ENCODE measurements around the gene PRF1. TPM values are rescaled to one million over a fixed set of nuclear protein-coding genes. Genes with fewer than 3 reads are reported as not detected.

The PRF1 gene
- total and polyA plus RNA-seq, 7 donors: 0.33 to 3.4 (median 1.6) TPM

DNA sequence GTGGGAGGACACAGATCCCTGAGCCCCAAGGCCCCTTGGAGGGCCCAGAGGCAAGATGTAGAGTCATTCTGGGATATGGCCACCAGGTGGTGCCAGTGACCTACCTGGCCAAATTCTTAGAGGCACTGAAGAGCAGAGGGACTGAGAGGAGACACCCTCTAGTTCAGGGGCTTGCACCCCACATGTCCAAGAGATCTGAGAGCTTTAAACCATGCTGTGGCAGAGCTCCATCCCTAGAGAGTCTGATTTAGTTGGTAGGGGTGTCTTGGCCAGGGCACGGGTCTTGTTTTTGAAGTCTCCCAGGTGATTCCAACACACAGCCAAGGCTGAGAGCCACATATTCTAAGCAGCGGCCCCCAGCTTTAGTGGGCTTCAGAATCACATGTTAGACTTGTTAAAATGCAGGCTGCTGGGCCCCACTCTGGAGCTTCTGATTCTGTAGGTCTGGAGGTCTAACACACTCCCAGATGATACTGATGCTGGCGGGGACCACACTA, 52.5 kb downstream of the PRF1 start:
- H3K27ac ChIP-seq: no peak overlapping the region
- WGBS, 3 donors: 67 to 76% (median 72%) methylated on average over 3 of the region's 3 CpGs
- intact Hi-C loops (cut with DNase I): loop anchor here (1.0 to 10.0 kb wide), 4 partner anchors 209 to 335 kb away; partner anchors contain the start of gene PCBD1 (in 1 of the 2)
- peak; percentile 94 for TF ChIP-seq CTCF (IDR thresholded peaks at IDR 0.05)
- ATAC-seq (peak; percentile 80 to 93 (median 82)), DNase-seq (peak; percentile 55 to 72)
- H3K9me3 ChIP-seq: no peaks in the 10 kb centered on the region
- H3K4me3 ChIP-seq: no peak overlapping the region
- no peaks in the 10 kb centered on the region for H3K4me1 ChIP-seq
- peaks cover 0 to 22% of the 10 kb centered on the region in 2 donors for H3K36me3 ChIP-seq (ENCODE audit: insufficient read depth in 1 of 2, low read depth in 1 of 2)
- H3K27me3 ChIP-seq (ENCODE audit: insufficient read depth in 3 of 3, low read length in 2 of 3): no peaks in the 10 kb centered on the region

GRCh38 chr10:70549351-70549961, 53.1 kb downstream of the PRF1 start:
- whole genome bisulfite sequencing, 3 donors: 83 to 90% (median 85%) methylated on average over 12 of the region's 12 CpGs
- intact Hi-C loops (cut with DNase I): loop anchor here in 1 of 2 donors (2.0 kb wide), 1 partner anchor 333 kb away; no protein-coding TSS in a partner anchor
- Histone ChIP-seq H3K9me3 (no peaks in the 10 kb centered on the region), H3K4me3 (no peak overlapping the region), H3K36me3 (ENCODE audit: insufficient read depth in 1 of 2, low read depth in 1 of 2) (peaks cover 0 to 22% of the 10 kb centered on the region in 2 donors), H3K4me1 (no peaks in the 10 kb centered on the region), H3K27me3 (ENCODE audit: insufficient read depth in 3 of 3, low read length in 2 of 3) (no peaks in the 10 kb centered on the region), H3K27ac (no peak overlapping the region)
- DNase-seq (no peak), ATAC-seq (peak; percentile 16 to 39 (median 22))
- no peak for TF ChIP-seq CTCF (IDR thresholded peaks at IDR 0.05)

Other genes starting within 250 kb of the PRF1 start
- 100 to 1,000 TPM in 3 of 4 donors, 10 to 100 TPM in 1; 66.1 to 143 (median 140) TPM for gene LRRC20, start 220.1 kb downstream of the PRF1 start, total RNA-seq
- gene LRRC20, start 220.1 kb downstream of the PRF1 start, polyA plus RNA-seq: 100 to 1,000 TPM in 1 of 3 donors, 10 to 100 TPM in 2; 26.4 to 153 (median 67.2) TPM
- 10 to 100 TPM; 41.3 to 75.0 (median 62.0) TPM for gene EIF4EBP2, start 198.6 kb downstream of the PRF1 start, total RNA-seq
- gene EIF4EBP2, start 198.6 kb downstream of the PRF1 start, polyA plus RNA-seq: 10 to 100 TPM; 13.0 to 76.6 (median 33.8) TPM
- gene NODAL, start 161.1 kb downstream of the PRF1 start, total RNA-seq: not detected
- gene NODAL, start 161.1 kb downstream of the PRF1 start, polyA plus RNA-seq: under 1 TPM in 2 of 3 donors, not detected in 1; 0.08 to 0.10 TPM
- 1 to 10 TPM; 2.8 to 4.0 (median 3.3) TPM for gene PALD1, start 124.0 kb downstream of the PRF1 start, total RNA-seq
- 1 to 10 TPM; 1.0 to 2.5 (median 2.4) TPM for gene PALD1, start 124.0 kb downstream of the PRF1 start, polyA plus RNA-seq
- under 1 TPM in 2 of 4 donors, not detected in 2; 0.05 to 0.06 TPM for gene ADAMTS14, start 69.8 kb upstream of the PRF1 start, total RNA-seq
- under 1 TPM in 2 of 3 donors, not detected in 1; 0.03 to 0.18 TPM for gene ADAMTS14, start 69.8 kb upstream of the PRF1 start, polyA plus RNA-seq
- not detected for gene TBATA, start 182.6 kb upstream of the PRF1 start, total RNA-seq
- not detected for gene TBATA, start 182.6 kb upstream of the PRF1 start, polyA plus RNA-seq
- 10 to 100 TPM in 2 of 4 donors, 1 to 10 TPM in 2; 9.5 to 15.1 (median 11.5) TPM for gene SGPL1, start 213.2 kb upstream of the PRF1 start, total RNA-seq
- gene SGPL1, start 213.2 kb upstream of the PRF1 start, polyA plus RNA-seq: 1 to 10 TPM; 3.7 to 7.4 (median 5.2) TPM